HCT116 (cell line): ENCODE measurements around the gene MBD3. TPM values are rescaled to one million over a fixed set of nuclear protein-coding genes. Genes with fewer than 3 reads are reported as not detected.

Experiments
- ATAC-seq: fragments of 200-7000 bp; cut with Tn5 transposase; 2 replicates; pipeline ENCODE4 v1.9.1; 2020; ENCODE audit warnings: mild to moderate bottlenecking, moderate library complexity
- BruUV-seq: library from RNA; stranded (reverse); fragments of 400-500 nt; replicated peaks from 2 replicates; lab custom pipeline; 2021; lab: Mats Ljungman, UMichigan
- CTCF ChIA-PET: fragments of 300-600 bp; sonication (Branson Sonifier 250); formaldehyde crosslinking; loops from one replicate; lab custom pipeline; 2021; ENCODE audit warnings: antibody characterized with exemption; lab: Charles Lee
- POLR2A ChIA-PET: fragments of 300-600, 350-600 bp; sonication (Branson Sonifier 250); formaldehyde crosslinking; loops from one replicate; lab custom pipeline; 2021; ENCODE audit warnings: antibody characterized with exemption; lab: Charles Lee
- RAD21 ChIA-PET, 2 experiments: fragments of 300-600 bp; sonication (Branson Sonifier 250); formaldehyde crosslinking; loops; one replicate each; lab custom pipeline; 2023; ENCODE audit warnings: low total read pairs in 2 of 2; ENCODE audit not compliant: uncharacterized antibody in 2 of 2, unreplicated experiment in 2 of 2, low non-redundant PET in 1 of 2; lab: Charles Lee
- DNase-seq: peaks from one replicate; pipeline ENCODE4 v3.0.0-alpha.2; 2010; ENCODE audit warnings: low read depth, low spot score
- H2AFZ ChIP-seq: fragments of 200-600 bp; shearing (Covaris generic), sonication (generic); 2 replicates; pipeline ENCODE4 v1.6.1; 2017; ENCODE audit warnings: low read depth, mixed run types, mixed read lengths, antibody characterized with exemption, low read length; ENCODE audit not compliant: poor library complexity, severe bottlenecking
- H3K27ac ChIP-seq: 2 replicates; pipeline ENCODE4 v1.5.1; 2012; ENCODE audit warnings: low read depth, low read length
- H3K27me3 ChIP-seq: fragments of 200-600 bp; sonication (generic); 2 replicates; pipeline ENCODE4 v1.6.1; 2016; ENCODE audit warnings: mixed run types, low read length, mixed read lengths; ENCODE audit not compliant: insufficient read depth
- H3K36me3 ChIP-seq, 2 experiments: fragments of 200-500 bp in 1 of 2; fragments of 200-600 bp in 1 of 2; sonication (Bioruptor generic) in 1 of 2; sonication (generic) in 1 of 2; 2 replicates each; pipeline versions ENCODE4 v1.5.1 to v1.6.1; 2014 to 2016; ENCODE audit warnings: low read length in 2 of 2, inconsistent platforms in 1 of 2, mixed read lengths in 1 of 2, mixed run types in 1 of 2; ENCODE audit not compliant: insufficient read depth in 2 of 2, control insufficient read depth in 1 of 2
- H3K4me1 ChIP-seq, 2 experiments: fragments of 200-600 bp in 1 of 2; sonication (generic) in 1 of 2; 2 replicates each; pipeline versions ENCODE4 v1.5.1 to v1.6.1; 2012 to 2017; ENCODE audit warnings: low read length in 2 of 2, inconsistent platforms in 1 of 2, mild to moderate bottlenecking in 1 of 2, mixed read lengths in 1 of 2, mixed run types in 1 of 2, moderate library complexity in 1 of 2; ENCODE audit not compliant: insufficient read depth in 2 of 2, control insufficient read depth in 1 of 2
- H3K4me2 ChIP-seq: fragments of 200-600 bp; sonication (generic); 2 replicates; pipeline ENCODE4 v1.6.1; 2017; ENCODE audit warnings: mixed run types, low read length, mixed read lengths
- H3K4me3 ChIP-seq, 2 experiments: fragments of 200-600 bp in 1 of 2; sonication (generic) in 1 of 2; replicated peaks in 1 of 2; 2 replicates each; pipeline ENCODE4 v1.5.1; 2011 to 2016; ENCODE audit warnings: low read length in 2 of 2, control low read depth in 1 of 2, low read depth in 1 of 2, mild to moderate bottlenecking in 1 of 2, mixed read lengths in 1 of 2, mixed run types in 1 of 2
- H3K79me2 ChIP-seq: fragments of 200-600 bp; sonication (generic); 2 replicates; pipeline ENCODE4 v1.6.1; 2017; ENCODE audit warnings: mild to moderate bottlenecking, mixed run types, low read length, moderate library complexity, mixed read lengths; ENCODE audit not compliant: insufficient read depth
- H3K9ac ChIP-seq: fragments of 200-600 bp; sonication (generic); 2 replicates; pipeline ENCODE4 v1.6.1; 2016; ENCODE audit warnings: low read length, mixed read lengths
- H3K9me2 ChIP-seq: fragments of 200-600 bp; sonication (generic), shearing (Covaris generic); 2 replicates; pipeline ENCODE4 v1.6.1; 2017; ENCODE audit warnings: mixed run types, mild to moderate bottlenecking, moderate library complexity; ENCODE audit not compliant: insufficient read depth
- H3K9me3 ChIP-seq, 2 experiments: fragments of 200-500 bp in 1 of 2; fragments of 200-600 bp in 1 of 2; sonication (Bioruptor generic) in 1 of 2; sonication (generic) in 1 of 2; 2 replicates each; pipeline ENCODE4 v1.6.1; 2014 to 2017; ENCODE audit warnings: low read length in 2 of 2, mixed read lengths in 2 of 2, inconsistent platforms in 1 of 2, low read depth in 1 of 2, mild to moderate bottlenecking in 1 of 2, mixed run types in 1 of 2, moderate library complexity in 1 of 2; ENCODE audit not compliant: control insufficient read depth in 1 of 2, insufficient read depth in 1 of 2
- H4K20me1 ChIP-seq: fragments of 200-600 bp; sonication (generic), shearing (Covaris generic); 2 replicates; pipeline ENCODE4 v1.6.1; 2017; ENCODE audit warnings: mixed run types, mild to moderate bottlenecking, moderate library complexity; ENCODE audit not compliant: insufficient read depth
- CBX3 ChIP-seq: IDR thresholded peaks from 2 replicates; pipeline ENCODE4 v1.6.1; 2012; ENCODE audit warnings: low read depth
- EGR1 ChIP-seq: IDR thresholded peaks from 2 replicates; pipeline ENCODE4 v1.6.1; 2012; ENCODE audit warnings: low read depth
- EZH2 ChIP-seq: fragments of 200-600 bp; sonication (generic); IDR thresholded peaks from 2 replicates; pipeline ENCODE4 v1.6.1; 2017; ENCODE audit warnings: antibody characterized with exemption, mixed run types
- EZH2phosphoT487 ChIP-seq: fragments of 200-600 bp; IDR thresholded peaks from 2 replicates; pipeline ENCODE4 v1.6.1; 2018; ENCODE audit warnings: antibody characterized with exemption, borderline replicate concordance
- FOSL1 ChIP-seq: IDR thresholded peaks from 2 replicates; pipeline ENCODE4 v1.6.1; 2012; ENCODE audit warnings: low read depth
- JUND ChIP-seq: IDR thresholded peaks from 2 replicates; pipeline ENCODE4 v1.6.1; 2012
- POLR2A ChIP-seq: IDR thresholded peaks from 2 replicates; pipeline ENCODE4 v1.7.0; 2011; ENCODE audit warnings: borderline replicate concordance; ENCODE audit not compliant: insufficient read depth, insufficient read length; ENCODE audit errors: extremely low read depth
- POLR2AphosphoS5 ChIP-seq: IDR thresholded peaks from 2 replicates; pipeline ENCODE4 v1.6.1; 2011; ENCODE audit warnings: mild to moderate bottlenecking, low read depth, low read length, moderate library complexity
- RAD21 ChIP-seq: IDR thresholded peaks from 2 replicates; pipeline ENCODE4 v1.6.1; 2012; ENCODE audit warnings: low read depth, mild to moderate bottlenecking
- SIN3A ChIP-seq: IDR thresholded peaks from 2 replicates; pipeline ENCODE4 v1.6.1; 2012; ENCODE audit warnings: low read depth
- SP1 ChIP-seq: IDR thresholded peaks from 2 replicates; pipeline ENCODE4 v1.6.1; 2012; ENCODE audit warnings: low read depth
- SRF ChIP-seq: IDR thresholded peaks from 2 replicates; pipeline ENCODE4 v1.6.1; 2012; ENCODE audit warnings: low read depth
- YY1 ChIP-seq: IDR thresholded peaks from 2 replicates; pipeline ENCODE4 v1.6.1; 2011; ENCODE audit warnings: low read length, low read depth, moderate library complexity, mild to moderate bottlenecking; ENCODE audit not compliant: insufficient replicate concordance; ENCODE audit errors: extremely low read depth
- ZFX ChIP-seq: fragments of 450-650 bp; IDR thresholded peaks from 2 replicates; pipeline ENCODE4 v1.6.1; 2017
- ZNF274 ChIP-seq: fragments of 200-500 bp; sonication (Bioruptor generic); IDR thresholded peaks from 2 replicates; pipeline ENCODE4 v1.6.1; 2014; ENCODE audit warnings: mild to moderate bottlenecking, low read depth, low read length, inconsistent platforms
- intact Hi-C: fragments of 100-400 bp; cut with micrococcal nuclease; formaldehyde crosslinking; loops from 2 replicates; pipeline ENCODE4 v1.10.0; 2022
- total RNA-seq: library from RNA; stranded (reverse); gene quantifications from one replicate; pipeline ENCODE4 v1.2.1, GENCODE V29; 2021; ENCODE audit not compliant: unreplicated experiment
- TF ChIP-seq, protein P1 (sequence below): IDR thresholded peaks from 2 replicates; pipeline ENCODE4 v1.6.1; 2012
- TF ChIP-seq, protein P2 (sequence below): IDR thresholded peaks from 2 replicates; pipeline ENCODE4 v1.6.1; 2011; ENCODE audit warnings: mild to moderate bottlenecking, low read length, moderate library complexity; ENCODE audit not compliant: insufficient replicate concordance; ENCODE audit errors: extremely low read depth
- TF ChIP-seq, protein P3 (sequence below): IDR thresholded peaks from 2 replicates; pipeline ENCODE4 v1.6.1; 2012

The MBD3 gene
- total RNA-seq, 1 experiment from 2014 or later: 85.7 TPM

DNA sequence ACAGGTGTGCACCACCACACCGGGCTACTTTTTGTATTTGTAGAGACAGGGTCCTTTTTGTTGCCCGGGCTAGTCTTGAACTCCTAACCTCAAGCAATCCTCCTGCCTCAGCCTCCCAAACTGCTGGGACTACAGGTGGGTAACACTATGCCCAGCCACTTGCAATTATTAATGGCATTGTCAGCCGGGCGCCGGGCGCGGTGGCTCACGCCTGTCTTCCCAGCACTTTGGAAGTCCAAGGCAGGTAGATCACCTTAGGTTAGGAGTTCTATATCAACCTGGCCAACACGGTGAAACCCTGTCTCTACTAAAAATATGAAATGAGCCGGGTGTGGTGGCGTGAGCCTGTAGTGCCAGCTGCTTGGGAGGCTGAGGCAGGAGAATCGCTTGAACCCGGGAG is 21.8 kb downstream of the MBD3 start (continued):
- TF ChIP-seq POLR2AphosphoS5 (no peak), EZH2 (no peak), ZNF274 (no peak), SIN3A (no peak), RAD21 (no peak)
- TF ChIP-seq, protein P1, sequence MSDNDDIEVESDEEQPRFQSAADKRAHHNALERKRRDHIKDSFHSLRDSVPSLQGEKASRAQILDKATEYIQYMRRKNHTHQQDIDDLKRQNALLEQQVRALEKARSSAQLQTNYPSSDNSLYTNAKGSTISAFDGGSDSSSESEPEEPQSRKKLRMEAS: no peak

DNA sequence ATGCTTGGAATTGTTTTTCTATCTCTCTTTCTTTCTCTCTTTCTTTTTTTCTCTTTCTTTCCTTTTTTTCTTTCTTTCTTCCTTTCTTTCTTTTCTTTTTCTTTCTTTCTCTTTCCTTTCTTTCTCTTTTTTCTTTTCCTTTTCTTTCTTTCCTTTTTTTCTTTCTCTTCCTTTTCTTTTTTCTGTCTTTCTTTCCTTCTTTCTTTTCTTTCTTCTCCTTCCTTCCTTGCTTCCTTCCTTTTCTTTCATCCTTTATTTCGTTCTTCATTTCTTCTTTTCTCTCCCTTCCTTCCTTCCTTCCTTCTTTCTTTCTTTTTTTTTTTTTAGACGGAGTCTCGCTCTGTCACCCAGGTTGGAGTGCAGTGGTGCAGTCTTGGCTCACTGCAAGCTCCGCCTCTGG is 22.7 kb downstream of the MBD3 start:
- H3K4me2 ChIP-seq: no peak overlapping the region
- TF ChIP-seq POLR2AphosphoS5: no peak
- TF ChIP-seq SIN3A: no peak
- TF ChIP-seq RAD21: no peak
- TF ChIP-seq, protein P1: no peak
- no peak for TF ChIP-seq POLR2A
- TF ChIP-seq FOSL1: no peak
- TF ChIP-seq CBX3: no peak
- no peak for TF ChIP-seq ZNF274
- TF ChIP-seq, protein P2, sequence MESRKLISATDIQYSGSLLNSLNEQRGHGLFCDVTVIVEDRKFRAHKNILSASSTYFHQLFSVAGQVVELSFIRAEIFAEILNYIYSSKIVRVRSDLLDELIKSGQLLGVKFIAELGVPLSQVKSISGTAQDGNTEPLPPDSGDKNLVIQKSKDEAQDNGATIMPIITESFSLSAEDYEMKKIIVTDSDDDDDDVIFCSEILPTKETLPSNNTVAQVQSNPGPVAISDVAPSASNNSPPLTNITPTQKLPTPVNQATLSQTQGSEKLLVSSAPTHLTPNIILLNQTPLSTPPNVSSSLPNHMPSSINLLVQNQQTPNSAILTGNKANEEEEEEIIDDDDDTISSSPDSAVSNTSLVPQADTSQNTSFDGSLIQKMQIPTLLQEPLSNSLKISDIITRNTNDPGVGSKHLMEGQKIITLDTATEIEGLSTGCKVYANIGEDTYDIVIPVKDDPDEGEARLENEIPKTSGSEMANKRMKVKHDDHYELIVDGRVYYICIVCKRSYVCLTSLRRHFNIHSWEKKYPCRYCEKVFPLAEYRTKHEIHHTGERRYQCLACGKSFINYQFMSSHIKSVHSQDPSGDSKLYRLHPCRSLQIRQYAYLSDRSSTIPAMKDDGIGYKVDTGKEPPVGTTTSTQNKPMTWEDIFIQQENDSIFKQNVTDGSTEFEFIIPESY: no peak
- TF ChIP-seq SP1: no peak
- no peak for TF ChIP-seq JUND
- TF ChIP-seq EZH2phosphoT487: no peak
- no peak for TF ChIP-seq EZH2
- no peak for TF ChIP-seq ZFX
- TF ChIP-seq SRF: no peak
- TF ChIP-seq, protein P3, sequence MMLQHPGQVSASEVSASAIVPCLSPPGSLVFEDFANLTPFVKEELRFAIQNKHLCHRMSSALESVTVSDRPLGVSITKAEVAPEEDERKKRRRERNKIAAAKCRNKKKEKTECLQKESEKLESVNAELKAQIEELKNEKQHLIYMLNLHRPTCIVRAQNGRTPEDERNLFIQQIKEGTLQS: no peak
- no peak for TF ChIP-seq YY1
- TF ChIP-seq EGR1: no peak
- peaks cover 13 to 14% of the 10 kb centered on the region in 2 experiments; a peak in 3 of 4 replicates for H3K4me1 ChIP-seq
- ATAC-seq (no peak), DNase-seq (no peak)
- RAD21 ChIA-PET: no interaction called here
- no peak overlapping the region for H3K9ac ChIP-seq
- CTCF ChIA-PET: no interaction called here
- H3K27me3 ChIP-seq: no peaks in the 10 kb centered on the region
- no peak overlapping the region for H2AFZ ChIP-seq
- no peak overlapping the region for H3K27ac ChIP-seq
- H3K9me3 ChIP-seq: no peaks in the 10 kb centered on the region
- intact Hi-C loops: no loop called here
- no peaks in the 10 kb centered on the region for H3K9me2 ChIP-seq
- POLR2A ChIA-PET: no interaction called here
- no TSS peak for BruUV-seq
- no peak overlapping the region for H3K4me3 ChIP-seq
- H4K20me1 ChIP-seq: no peaks in the 10 kb centered on the region
- peaks cover 23% of the 10 kb centered on the region for H3K79me2 ChIP-seq
- H3K36me3 ChIP-seq: 0 out of 4 replicates have a peak, but pooled peaks cover 0 to 3% of the 10 kb centered on the region in 2 experiments
